Liver (tissue), 9 donors: Measurements from ENCODE around the gene JDP2. TPM values are rescaled to one million over a fixed set of nuclear protein-coding genes. Genes with fewer than 3 reads are reported as not detected.

ENCODE experiments used
- DNase-seq: peaks from one replicate; pipeline ENCODE4 v3.0.0-alpha.2; 2017; ENCODE audit warnings: low spot score
- H3K27ac ChIP-seq, 2 donors: one replicate each; pipeline ENCODE4 v1.7.0; 2013; ENCODE audit warnings: inconsistent platforms in 2 of 2, low read length in 2 of 2, control low read depth in 1 of 2, low read depth in 1 of 2, mild to moderate bottlenecking in 1 of 2
- H3K27me3 ChIP-seq, 4 donors: one replicate each; pipeline versions ENCODE4 v1.6.1 to v1.7.0; 2013; ENCODE audit warnings: low read length in 3 of 4, inconsistent platforms in 1 of 4, mild to moderate bottlenecking in 1 of 4, moderate library complexity in 1 of 4; ENCODE audit not compliant: control insufficient read depth in 4 of 4, insufficient read depth in 4 of 4
- H3K36me3 ChIP-seq, 4 donors: one replicate each; pipeline versions ENCODE4 v1.6.1 to v1.7.0; 2013; ENCODE audit warnings: low read length in 3 of 4, mild to moderate bottlenecking in 3 of 4, low read depth in 1 of 4, moderate library complexity in 1 of 4; ENCODE audit not compliant: control insufficient read depth in 4 of 4, insufficient read depth in 3 of 4
- H3K4me1 ChIP-seq, 4 donors: one replicate each; pipeline versions ENCODE4 v1.6.1 to v1.7.0; 2013; ENCODE audit warnings: low read length in 3 of 4, mild to moderate bottlenecking in 3 of 4, moderate library complexity in 1 of 4; ENCODE audit not compliant: control insufficient read depth in 4 of 4, insufficient read depth in 4 of 4
- H3K4me3 ChIP-seq, 3 donors: one replicate each; pipeline versions ENCODE4 v1.6.1 to v1.7.0; 2013; ENCODE audit warnings: low read length in 3 of 3, control low read depth in 1 of 3, low read depth in 1 of 3, mild to moderate bottlenecking in 1 of 3
- H3K9ac ChIP-seq, 2 donors: one replicate each; pipeline ENCODE4 v1.7.0; 2013; ENCODE audit warnings: low read length in 2 of 2, mild to moderate bottlenecking in 2 of 2, moderate library complexity in 2 of 2, control low read depth in 1 of 2, low read depth in 1 of 2
- H3K9me3 ChIP-seq, 4 donors: one replicate each; pipeline versions ENCODE4 v1.6.1 to v1.7.0; 2013; ENCODE audit warnings: low read length in 3 of 4; ENCODE audit not compliant: control insufficient read depth in 4 of 4
- EGR1 ChIP-seq, 2 donors: IDR thresholded peaks; 2 replicates each; pipeline ENCODE4 v1.6.1; 2016 to 2018; ENCODE audit warnings: antibody characterized with exemption in 2 of 2, low read depth in 2 of 2
- FOXA1 ChIP-seq: IDR thresholded peaks from 2 replicates; pipeline ENCODE4 v1.6.1; 2016; ENCODE audit warnings: antibody characterized with exemption
- FOXA2 ChIP-seq: IDR thresholded peaks from 2 replicates; pipeline ENCODE4 v1.6.1; 2016; ENCODE audit warnings: antibody characterized with exemption
- GABPA ChIP-seq, 2 donors: IDR thresholded peaks in 1 of 2; conservative IDR thresholded peaks in 1 of 2; 2 replicates each; pipeline ENCODE4 v1.6.1; 2016; ENCODE audit warnings: antibody characterized with exemption in 2 of 2, mild to moderate bottlenecking in 1 of 2, moderate library complexity in 1 of 2
- HNF4A ChIP-seq, 2 donors: conservative IDR thresholded peaks; 2 replicates each; pipeline ENCODE4 v1.6.1; 2016; ENCODE audit warnings: antibody characterized with exemption in 2 of 2, mild to moderate bottlenecking in 2 of 2
- HNF4G ChIP-seq: IDR thresholded peaks from 2 replicates; pipeline ENCODE4 v1.6.1; 2016; ENCODE audit warnings: antibody characterized with exemption
- JUND ChIP-seq, 2 donors: IDR thresholded peaks; 2 replicates each; pipeline ENCODE4 v1.6.1; 2016; ENCODE audit warnings: antibody characterized with exemption in 2 of 2
- NR2F2 ChIP-seq: IDR thresholded peaks from 2 replicates; pipeline ENCODE4 v1.6.1; 2016; ENCODE audit warnings: antibody characterized with exemption
- RAD21 ChIP-seq, 2 donors: IDR thresholded peaks; 2 replicates each; pipeline ENCODE4 v1.6.1; 2016; ENCODE audit warnings: antibody characterized with exemption in 2 of 2, mild to moderate bottlenecking in 2 of 2
- RXRA ChIP-seq, 2 donors: IDR thresholded peaks; 2 replicates each; pipeline ENCODE4 v1.6.1; 2017 to 2018; ENCODE audit warnings: antibody characterized with exemption in 2 of 2, mild to moderate bottlenecking in 1 of 2
- SP1 ChIP-seq: IDR thresholded peaks from 2 replicates; pipeline ENCODE4 v1.6.1; 2018; ENCODE audit warnings: antibody characterized with exemption, mild to moderate bottlenecking
- TAF1 ChIP-seq: conservative IDR thresholded peaks from 2 replicates; pipeline ENCODE4 v1.6.1; 2016; ENCODE audit warnings: antibody characterized with exemption, mild to moderate bottlenecking
- YY1 ChIP-seq: IDR thresholded peaks from 2 replicates; pipeline ENCODE4 v1.6.1; 2016; ENCODE audit warnings: antibody characterized with exemption, mild to moderate bottlenecking
- WGBS: extraction: QIAGEN DNeasy Blood & Tissue Kit; methylation state at CpG from one replicate; pipeline ENCODE4 v1.1.7; 2013; 5-methylcytosine and 5-hydroxymethylcytosine counted together
- polyA plus RNA-seq, 2 donors: library from polyadenylated mRNA; stranded (reverse) in 1 of 2; unstranded in 1 of 2; fragments of 200-250 nt in 1 of 2; fragments of >200 nt in 1 of 2; fragmentation: Nextera tagmentation in 1 of 2; extraction: Ambion mirVana in 1 of 2; gene quantifications; one replicate each; pipeline versions ENCODE4 v1.2.1 to v1.2.3, GENCODE V29; 2013 to 2015
- total RNA-seq, 2 donors: library from RNA; depleted of rRNA; stranded (reverse); fragments of >200 nt; gene quantifications; one replicate each; pipeline ENCODE4 v1.2.3, GENCODE V29; 2014
- TF ChIP-seq, protein P1 (sequence below): IDR thresholded peaks from 2 replicates; pipeline ENCODE4 v1.6.1; 2016; ENCODE audit warnings: antibody characterized with exemption
- TF ChIP-seq, protein P2 (sequence below): IDR thresholded peaks from 2 replicates; pipeline ENCODE4 v1.6.1; 2016; ENCODE audit warnings: antibody characterized with exemption
- TF ChIP-seq, protein P3 (sequence below): fragments of 150-350 bp; IDR thresholded peaks from 2 replicates; pipeline ENCODE4 v1.5.1; 2017; ENCODE audit warnings: improper control_type of control experiment, low read depth, low read length; ENCODE audit not compliant: missing input control
- TF ChIP-seq, protein P4 (sequence below): IDR thresholded peaks from 2 replicates; pipeline ENCODE4 v1.6.1; 2016; ENCODE audit warnings: antibody characterized with exemption
- TF ChIP-seq, protein P5 (sequence below): IDR thresholded peaks from 2 replicates; pipeline ENCODE4 v1.6.1; 2016; ENCODE audit warnings: antibody characterized with exemption, mild to moderate bottlenecking
- donor health status: healthy.
- donor health status: healthy.
- donor health status: healthy.
- donor health status: healthy.
- donor health status: healthy.

Gene JDP2
- total and polyA plus RNA-seq, 4 donors = 2.4 to 14.6 (median 8.7) TPM

DNA sequence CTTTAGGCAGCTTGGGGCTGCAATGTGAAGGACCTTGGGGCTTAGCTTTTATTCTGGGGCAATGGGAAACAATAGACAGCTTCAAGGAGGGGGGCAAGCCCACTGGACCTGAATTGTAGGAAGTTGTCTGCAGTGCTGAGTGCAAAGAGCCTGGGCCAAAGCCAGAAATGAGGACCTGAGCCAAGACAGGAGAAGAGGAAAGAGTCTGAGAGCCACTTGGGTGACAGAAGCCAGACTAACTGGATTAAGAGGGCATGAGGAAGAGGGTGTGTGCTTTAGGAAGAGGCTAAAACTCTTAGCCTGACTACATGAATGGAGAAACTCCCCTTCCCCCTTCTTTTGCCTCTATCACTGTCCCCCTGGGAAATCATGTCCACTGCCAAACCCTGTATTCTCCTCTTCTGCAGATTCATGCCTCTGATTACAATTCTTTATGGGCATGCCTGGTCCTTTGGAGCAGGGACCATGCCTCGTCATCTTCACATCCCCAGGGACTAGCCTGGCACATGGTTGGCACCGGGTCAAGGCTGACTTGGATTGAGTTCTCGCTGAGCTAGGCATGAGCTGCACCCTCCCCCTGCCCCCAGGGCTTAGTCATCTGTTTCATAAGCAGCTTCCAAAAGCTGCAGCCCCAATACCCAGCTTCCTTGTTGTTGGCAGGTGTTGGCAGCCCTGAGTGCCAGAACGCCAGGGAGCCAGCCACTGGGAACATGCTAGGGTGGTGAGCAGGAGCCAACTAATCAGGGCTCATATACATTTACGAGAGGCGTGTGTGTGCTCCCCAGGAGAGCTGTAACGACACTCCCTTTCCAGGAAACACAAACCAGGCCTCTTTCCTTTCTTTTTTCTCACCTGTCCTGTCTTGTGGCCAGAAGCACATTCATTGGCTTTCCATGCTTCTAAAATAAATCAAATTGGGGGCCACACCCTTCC is 27.7 kb upstream of the JDP2 start:
- WGBS = 22% methylated on average over 7 of the region's 7 CpGs
- H3K9me3 ChIP-seq = peaks cover 0 to 5% (median 1%) of the 10 kb centered on the region in 4 donors
- TF ChIP-seq NR2F2 (no peak), FOXA1 (no peak), JUND (IDR thresholded peaks at IDR 0.05) (peak; percentile 78 to 95), HNF4G (no peak), TAF1 (no peak), YY1 (peak; percentile 48), GABPA (IDR thresholded peaks at IDR 0.05 in 1 of 2, conservative IDR thresholded peaks at IDR 0.05 in 1 of 2) (peak in 1 of 2 donors; percentile 42), FOXA2 (peak; percentile 7), EGR1 (IDR thresholded peaks at IDR 0.05; ENCODE audit: low read depth in 2 of 2) (peak in 1 of 2 donors; percentile 45), SP1 (peak; percentile 45), RXRA (IDR thresholded peaks at IDR 0.05) (peak in 1 of 2 donors; percentile 84), RAD21 (IDR thresholded peaks at IDR 0.05) (peak; percentile 40 to 45), HNF4A (conservative IDR thresholded peaks at IDR 0.05) (peak; percentile 25 to 69)
- TF ChIP-seq, protein P1, sequence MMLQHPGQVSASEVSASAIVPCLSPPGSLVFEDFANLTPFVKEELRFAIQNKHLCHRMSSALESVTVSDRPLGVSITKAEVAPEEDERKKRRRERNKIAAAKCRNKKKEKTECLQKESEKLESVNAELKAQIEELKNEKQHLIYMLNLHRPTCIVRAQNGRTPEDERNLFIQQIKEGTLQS = peak; percentile 80
- TF ChIP-seq, protein P2, sequence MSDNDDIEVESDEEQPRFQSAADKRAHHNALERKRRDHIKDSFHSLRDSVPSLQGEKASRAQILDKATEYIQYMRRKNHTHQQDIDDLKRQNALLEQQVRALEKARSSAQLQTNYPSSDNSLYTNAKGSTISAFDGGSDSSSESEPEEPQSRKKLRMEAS = peak; percentile 94
- TF ChIP-seq, protein P3, sequence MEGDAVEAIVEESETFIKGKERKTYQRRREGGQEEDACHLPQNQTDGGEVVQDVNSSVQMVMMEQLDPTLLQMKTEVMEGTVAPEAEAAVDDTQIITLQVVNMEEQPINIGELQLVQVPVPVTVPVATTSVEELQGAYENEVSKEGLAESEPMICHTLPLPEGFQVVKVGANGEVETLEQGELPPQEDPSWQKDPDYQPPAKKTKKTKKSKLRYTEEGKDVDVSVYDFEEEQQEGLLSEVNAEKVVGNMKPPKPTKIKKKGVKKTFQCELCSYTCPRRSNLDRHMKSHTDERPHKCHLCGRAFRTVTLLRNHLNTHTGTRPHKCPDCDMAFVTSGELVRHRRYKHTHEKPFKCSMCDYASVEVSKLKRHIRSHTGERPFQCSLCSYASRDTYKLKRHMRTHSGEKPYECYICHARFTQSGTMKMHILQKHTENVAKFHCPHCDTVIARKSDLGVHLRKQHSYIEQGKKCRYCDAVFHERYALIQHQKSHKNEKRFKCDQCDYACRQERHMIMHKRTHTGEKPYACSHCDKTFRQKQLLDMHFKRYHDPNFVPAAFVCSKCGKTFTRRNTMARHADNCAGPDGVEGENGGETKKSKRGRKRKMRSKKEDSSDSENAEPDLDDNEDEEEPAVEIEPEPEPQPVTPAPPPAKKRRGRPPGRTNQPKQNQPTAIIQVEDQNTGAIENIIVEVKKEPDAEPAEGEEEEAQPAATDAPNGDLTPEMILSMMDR = no peak
- TF ChIP-seq, protein P4, sequence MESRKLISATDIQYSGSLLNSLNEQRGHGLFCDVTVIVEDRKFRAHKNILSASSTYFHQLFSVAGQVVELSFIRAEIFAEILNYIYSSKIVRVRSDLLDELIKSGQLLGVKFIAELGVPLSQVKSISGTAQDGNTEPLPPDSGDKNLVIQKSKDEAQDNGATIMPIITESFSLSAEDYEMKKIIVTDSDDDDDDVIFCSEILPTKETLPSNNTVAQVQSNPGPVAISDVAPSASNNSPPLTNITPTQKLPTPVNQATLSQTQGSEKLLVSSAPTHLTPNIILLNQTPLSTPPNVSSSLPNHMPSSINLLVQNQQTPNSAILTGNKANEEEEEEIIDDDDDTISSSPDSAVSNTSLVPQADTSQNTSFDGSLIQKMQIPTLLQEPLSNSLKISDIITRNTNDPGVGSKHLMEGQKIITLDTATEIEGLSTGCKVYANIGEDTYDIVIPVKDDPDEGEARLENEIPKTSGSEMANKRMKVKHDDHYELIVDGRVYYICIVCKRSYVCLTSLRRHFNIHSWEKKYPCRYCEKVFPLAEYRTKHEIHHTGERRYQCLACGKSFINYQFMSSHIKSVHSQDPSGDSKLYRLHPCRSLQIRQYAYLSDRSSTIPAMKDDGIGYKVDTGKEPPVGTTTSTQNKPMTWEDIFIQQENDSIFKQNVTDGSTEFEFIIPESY = no peak
- TF ChIP-seq, protein P5, sequence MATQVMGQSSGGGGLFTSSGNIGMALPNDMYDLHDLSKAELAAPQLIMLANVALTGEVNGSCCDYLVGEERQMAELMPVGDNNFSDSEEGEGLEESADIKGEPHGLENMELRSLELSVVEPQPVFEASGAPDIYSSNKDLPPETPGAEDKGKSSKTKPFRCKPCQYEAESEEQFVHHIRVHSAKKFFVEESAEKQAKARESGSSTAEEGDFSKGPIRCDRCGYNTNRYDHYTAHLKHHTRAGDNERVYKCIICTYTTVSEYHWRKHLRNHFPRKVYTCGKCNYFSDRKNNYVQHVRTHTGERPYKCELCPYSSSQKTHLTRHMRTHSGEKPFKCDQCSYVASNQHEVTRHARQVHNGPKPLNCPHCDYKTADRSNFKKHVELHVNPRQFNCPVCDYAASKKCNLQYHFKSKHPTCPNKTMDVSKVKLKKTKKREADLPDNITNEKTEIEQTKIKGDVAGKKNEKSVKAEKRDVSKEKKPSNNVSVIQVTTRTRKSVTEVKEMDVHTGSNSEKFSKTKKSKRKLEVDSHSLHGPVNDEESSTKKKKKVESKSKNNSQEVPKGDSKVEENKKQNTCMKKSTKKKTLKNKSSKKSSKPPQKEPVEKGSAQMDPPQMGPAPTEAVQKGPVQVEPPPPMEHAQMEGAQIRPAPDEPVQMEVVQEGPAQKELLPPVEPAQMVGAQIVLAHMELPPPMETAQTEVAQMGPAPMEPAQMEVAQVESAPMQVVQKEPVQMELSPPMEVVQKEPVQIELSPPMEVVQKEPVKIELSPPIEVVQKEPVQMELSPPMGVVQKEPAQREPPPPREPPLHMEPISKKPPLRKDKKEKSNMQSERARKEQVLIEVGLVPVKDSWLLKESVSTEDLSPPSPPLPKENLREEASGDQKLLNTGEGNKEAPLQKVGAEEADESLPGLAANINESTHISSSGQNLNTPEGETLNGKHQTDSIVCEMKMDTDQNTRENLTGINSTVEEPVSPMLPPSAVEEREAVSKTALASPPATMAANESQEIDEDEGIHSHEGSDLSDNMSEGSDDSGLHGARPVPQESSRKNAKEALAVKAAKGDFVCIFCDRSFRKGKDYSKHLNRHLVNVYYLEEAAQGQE = peak; percentile 41
- DNase-seq = no peak
- H3K36me3 ChIP-seq = no peaks in the 10 kb centered on the region
- H3K27ac ChIP-seq = peak overlapping the region in 1 of 2 donors; percentile 19
- H3K4me1 ChIP-seq = peaks cover 0 to 10% (median 6%) of the 10 kb centered on the region in 4 donors
- no peak overlapping the region for H3K9ac ChIP-seq
- H3K4me3 ChIP-seq = no peak overlapping the region
- no peaks in the 10 kb centered on the region for H3K27me3 ChIP-seq
